GM10847 (cell line): ENCODE data around the gene NKX3-2.

Source experiments
- POLR2A ChIP-seq: IDR thresholded peaks from 2 replicates; pipeline ENCODE4 v1.6.1; 2011; ENCODE audit not compliant: insufficient read length; ENCODE audit errors: extremely low read depth

NKX3-2 gene

DNA sequence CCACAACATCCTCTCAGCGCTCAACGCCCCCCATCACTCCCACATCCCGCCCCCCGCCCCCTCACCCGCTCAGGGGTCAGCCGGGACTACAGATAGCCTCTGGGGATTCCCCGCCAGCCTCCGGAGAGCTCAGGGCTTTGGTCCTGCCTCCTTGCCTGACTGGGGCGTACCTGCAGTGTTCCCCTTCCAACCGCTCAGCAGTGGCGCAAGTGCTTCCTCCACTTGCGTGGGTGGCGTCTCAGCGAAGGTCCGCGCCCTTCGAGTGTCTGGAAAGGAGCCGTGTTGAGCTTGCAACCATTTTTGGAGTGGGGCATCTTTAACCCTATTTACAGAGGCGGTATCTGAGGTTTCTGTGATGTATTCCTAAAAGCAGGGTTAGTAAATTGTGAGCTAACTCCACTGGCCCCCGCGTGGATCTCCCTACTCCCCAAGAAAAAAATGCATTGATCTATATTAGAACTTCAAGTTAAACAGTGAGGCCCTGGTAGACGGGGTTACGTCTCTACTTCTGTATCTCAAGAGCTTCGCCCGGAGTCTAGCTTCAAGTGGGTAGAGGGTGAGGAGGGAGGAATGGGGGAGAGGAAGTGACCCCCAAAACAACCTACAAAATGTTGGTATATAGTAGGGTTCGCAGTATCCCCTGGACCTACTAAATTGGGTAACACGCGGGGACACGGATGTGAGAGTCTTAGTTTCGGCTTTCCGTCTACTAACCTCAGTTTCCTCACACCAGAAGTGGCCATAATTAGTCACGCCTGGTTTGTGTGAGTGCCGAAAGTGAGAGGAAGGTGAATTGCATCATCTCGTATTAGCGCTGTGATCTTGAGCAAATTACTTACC is 16.1 kb downstream of the NKX3-2 start:
- TF ChIP-seq POLR2A: no peak

DNA sequence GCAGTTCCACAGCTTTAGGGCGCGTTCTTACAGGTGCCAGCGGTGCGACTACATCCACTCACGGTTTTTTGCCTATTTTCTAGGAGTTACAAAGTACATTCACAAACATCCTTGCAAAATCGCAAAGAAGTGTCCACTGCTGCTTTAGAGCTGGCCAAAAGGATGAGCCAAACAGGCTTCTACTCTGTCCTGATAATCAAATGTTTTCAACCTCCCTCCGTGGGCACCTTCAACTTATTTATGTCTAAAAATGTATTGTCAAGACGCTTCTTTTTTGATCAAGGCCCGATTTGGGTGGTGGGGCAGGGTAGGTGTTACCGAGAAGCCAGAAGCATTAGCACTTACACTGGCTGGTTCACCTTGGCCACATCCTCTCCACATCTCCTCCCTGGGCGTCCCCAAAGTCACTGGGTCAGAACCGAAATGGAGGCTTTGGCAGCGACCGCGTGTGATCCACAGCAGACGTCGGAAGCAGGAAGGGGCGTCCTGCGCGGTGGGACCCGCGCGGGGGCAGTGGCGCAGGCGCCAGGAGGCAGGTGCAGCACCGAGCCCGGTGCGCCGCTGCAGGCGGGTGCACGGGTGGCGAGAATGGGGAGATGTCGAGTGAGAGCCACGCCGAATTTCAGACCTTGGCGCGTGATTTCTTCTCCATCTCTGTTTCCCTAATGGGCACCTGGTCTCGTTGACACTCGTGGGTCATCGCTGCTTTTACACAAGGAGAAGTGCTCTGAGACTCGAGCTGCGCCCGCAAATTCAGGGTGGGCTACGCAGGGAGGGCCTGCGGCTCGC is 16.9 kb downstream of the NKX3-2 start:
- no peak for TF ChIP-seq POLR2A

DNA sequence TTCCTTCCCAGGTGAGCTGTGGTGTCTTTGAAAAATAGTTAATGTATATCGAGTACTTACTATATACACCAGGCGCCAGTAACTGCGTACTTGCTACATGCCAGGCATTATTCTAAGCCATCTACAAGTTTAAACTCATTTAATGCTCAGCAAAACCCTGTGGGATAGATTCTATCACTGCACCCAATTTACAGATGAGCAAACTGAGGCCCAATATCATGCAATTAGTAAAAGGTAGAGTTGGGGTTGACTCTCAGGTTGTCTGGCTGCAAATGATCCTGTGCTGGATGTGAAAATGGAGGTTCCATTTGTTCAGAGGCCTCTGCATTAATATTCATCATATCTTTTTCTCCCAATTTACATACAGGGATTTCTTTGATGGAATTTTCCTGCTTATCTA is 17.6 kb downstream of the NKX3-2 start:
- no peak for TF ChIP-seq POLR2A

DNA sequence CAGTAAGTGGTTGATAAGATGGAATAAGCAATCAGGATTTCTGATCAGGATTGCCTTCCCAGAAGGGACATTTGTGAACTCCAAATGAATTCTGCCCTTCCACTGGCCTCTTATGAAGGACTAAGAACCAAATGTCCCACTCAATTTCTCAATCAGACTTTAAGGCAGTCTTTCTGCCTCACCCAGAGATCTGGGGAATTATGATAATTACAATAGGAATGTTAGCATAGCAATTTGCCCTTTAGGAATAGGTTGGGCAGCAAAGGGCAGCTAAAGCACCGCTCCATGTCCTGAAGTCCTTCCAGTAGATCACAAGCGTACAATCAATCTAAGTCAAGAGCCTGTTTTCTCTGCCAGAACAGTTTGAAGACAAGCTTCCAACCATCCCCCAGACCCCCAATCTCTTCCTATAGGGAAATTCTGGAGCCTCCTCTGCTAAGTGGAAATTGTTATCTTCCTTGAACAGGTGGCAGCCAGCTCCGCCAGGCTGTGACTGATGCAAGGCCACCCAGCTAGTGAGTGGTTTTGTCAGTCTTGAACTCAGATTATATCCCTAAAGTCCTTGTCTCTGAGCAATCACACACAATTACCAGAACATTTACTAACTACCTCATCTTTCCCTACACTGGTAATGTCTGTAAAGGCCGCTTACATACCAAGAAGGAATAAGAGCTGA is 18.6 kb downstream of the NKX3-2 start:
- no peak for TF ChIP-seq POLR2A

DNA sequence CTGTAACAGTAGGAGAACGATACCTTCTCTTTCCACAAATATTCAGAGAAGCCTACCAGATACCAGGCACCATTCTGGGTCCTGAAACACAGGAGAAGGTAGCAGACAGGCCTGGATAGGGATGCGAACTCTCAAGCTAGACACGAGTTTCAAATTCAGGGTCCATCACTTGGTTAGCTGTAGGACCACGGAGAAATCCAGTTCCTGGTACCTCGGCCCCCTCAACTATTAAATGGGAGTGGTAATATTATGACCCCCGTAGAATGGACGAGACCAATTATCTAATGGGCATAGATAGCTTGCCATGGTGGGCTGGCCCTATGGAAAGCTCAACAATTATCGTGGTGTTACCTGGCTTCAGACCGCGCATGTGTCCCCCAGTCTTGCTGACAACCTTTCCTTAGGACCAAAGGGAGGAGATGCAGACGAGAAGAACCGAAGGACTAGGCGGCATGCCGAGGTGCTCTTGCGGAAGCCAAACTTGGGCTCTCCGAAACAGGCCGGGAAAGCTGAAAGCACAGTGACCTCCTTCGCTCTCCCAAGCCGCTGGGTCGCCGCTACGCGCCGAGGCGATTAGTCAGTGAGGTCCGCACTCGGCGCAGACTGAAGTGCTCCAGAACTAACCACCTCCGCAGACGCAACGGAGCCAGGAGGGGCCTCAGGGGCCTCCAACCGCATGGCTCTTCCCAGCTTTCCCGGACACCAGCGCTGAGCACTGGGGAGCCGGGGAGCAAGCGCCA is 19.6 kb downstream of the NKX3-2 start:
- no peak for TF ChIP-seq POLR2A

DNA sequence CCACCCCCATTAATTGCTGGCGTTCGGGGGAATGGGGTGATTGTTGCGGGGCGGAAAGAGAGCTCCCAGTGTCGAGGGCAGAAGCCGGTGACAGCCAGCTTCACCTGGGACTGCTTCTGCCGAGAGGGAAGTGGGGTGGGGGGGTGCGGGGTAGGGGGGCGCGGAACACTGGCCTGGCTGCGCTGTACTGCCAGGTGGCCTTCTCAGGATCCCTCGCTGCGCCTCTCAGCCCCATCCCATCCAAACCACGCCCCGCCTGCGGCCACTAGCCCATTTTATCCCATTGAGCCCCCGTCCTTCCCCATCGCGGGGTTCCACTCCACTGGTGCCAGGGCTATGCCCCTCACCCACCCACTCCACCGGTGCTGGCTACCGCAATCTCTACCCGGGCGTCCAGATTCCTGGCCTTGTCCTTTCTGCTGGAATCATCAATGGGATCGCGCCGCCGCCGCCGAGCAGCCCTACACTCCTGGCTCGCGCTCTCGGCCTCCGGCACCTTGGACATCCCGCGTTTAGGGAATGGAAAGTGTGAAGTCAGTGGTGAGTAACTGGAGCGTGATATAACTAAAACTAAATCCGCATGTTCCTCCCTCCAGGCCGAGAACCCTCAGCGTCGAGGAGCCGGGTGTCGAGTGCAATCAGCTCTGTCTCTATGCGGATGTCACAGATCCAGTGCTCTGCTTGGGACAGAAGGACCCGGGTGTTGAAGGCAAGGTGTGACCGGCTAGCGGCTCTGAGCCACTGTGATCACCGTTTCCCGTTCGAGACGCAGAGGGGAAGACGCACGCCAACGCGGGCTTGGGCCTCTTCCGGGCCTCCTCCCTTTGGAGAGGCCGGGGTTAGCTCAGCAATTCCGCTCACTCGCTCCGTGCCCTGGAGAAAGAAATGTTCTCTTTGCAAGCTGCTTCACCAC is 20.5 kb downstream of the NKX3-2 start:
- TF ChIP-seq POLR2A: no peak

DNA sequence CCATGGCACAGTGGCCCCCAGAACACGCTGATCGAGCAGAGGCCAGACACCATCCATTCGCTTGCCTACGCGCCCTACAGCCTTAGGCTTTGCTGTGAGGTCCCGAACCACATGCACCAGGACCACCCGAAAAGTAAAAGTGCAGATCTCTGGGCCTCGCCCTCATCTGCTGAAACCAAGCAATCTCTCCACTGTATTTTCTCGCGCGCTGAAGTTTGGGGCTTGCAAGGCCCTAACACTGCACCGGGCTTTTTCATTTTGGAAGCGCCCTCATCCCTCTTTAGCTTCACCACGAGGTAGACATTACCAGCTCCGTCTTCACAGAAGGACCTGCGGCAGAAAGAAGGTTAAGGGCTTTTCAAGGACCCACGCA is 21.2 kb downstream of the NKX3-2 start:
- no peak for TF ChIP-seq POLR2A

DNA sequence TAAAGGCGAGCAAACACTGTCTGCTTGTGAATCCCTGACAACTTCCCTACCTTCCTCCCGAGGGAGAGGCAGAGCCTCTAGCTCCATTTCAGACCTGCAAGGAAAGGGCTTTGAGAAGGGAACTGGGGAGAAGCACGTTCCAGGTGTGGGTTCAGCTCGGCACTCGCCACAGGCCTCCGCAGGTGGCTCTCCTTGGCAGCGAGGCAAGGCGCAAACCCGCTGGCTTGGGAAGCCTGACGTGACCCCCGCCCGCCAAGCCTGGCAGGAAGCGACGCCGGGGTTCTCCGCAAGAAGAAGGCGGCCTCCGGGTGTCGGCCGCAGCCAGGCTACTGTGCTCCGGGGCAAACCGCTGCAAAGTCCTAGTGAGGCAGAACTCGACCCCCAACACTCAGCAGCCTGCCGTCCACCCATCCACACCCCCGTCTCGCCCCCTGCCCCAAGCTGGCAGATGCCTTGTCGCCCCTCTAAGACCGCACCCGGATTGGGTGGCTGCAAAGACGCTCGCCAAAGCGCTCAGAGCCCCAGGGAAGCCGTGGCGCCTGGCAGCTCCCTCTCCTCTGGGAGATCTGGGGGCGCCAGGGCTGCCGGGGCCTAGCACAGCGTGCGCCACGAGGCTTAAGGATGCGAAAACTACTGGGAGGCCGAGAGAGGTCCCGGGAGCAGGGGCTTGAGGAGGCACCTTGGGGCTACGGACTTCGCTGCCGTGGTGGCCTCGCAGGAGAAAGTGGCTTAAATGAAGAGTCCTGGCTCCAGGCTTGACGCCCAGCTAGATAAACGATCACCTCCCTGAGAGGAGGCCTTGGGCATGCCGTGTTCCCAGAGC is 21.8 kb downstream of the NKX3-2 start:
- TF ChIP-seq POLR2A: no peak

DNA sequence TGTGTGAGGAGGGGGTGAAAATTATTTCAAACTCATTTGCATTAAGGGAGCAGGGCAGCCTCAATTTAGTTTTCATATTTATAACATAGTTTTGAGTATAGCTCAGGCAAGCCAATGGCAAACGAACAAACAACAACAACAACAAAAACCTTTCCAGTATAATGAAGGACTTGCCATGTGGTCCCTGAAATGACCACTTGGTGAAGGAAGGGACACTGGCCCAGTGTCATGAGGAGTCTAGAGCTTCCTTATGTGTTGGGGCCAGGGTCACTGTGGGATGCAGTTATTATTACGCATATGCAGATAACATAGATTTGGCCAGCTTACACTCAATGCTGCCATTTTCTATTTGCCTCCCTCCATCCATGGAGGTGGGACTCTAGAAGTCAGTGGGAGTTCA is 23.3 kb downstream of the NKX3-2 start:
- TF ChIP-seq POLR2A: no peak

DNA sequence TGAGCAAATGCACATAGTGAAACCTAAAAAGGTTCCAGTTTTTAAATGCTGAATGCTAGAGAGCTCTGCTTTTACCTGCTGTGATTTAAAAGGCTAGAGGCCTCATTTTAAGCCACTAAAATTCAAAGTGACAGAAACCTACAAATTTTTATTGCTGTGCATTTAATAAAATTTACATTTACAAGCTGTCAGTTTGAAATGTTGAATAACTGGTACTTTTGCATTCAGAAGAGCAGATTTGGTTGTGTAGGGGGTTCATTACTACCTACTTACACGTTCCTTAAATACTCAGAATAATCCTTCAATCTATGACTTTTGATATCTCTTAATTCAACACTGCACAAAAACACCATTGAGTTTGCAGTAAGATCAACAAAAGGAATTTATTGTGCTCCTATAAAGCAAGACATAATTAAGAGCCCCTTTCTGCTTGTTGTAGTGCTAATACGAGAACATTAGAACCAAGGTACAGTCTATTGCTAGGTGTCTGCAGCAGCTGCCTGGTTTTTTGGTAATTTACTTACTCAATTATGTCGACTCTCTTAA is 27.9 kb downstream of the NKX3-2 start:
- TF ChIP-seq POLR2A: no peak

DNA sequence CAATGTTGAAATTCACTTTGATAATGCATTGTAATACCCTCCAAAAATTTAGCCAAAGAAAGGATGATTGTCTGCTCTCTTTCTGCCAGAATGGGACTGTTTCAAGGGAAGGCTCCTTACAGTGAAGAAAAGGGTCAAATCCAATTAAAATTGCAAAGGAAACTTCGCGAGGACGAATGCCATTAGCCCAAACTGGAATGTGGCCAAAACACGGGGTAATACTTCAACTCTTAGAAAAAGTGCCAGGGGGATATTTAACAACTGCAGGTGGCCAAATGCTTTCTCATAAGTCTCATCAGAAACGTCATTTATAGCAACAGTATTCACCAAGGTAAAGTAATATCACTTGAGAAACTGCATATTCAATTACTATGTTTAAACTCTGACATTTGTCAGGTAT is 29.0 kb downstream of the NKX3-2 start:
- TF ChIP-seq POLR2A: no peak

DNA sequence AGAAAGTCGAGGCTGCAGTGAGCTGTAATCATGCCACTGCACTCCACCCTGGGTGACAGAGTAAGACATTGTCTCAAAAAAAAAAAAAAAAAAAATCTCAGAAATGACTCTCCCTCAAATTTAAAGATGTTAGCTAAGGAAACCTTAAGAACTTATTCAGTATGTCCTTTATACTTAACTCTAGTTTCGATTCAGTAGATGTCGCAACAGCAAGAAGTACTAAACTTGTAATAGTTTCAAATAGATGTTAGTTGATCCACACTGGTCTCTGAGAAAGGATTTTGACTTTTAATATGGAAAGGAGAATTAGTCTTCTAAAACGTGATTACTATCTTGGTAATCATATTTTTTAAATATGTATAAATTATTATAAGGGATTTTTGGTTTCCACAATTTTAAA is 29.6 kb downstream of the NKX3-2 start:
- no peak for TF ChIP-seq POLR2A

DNA sequence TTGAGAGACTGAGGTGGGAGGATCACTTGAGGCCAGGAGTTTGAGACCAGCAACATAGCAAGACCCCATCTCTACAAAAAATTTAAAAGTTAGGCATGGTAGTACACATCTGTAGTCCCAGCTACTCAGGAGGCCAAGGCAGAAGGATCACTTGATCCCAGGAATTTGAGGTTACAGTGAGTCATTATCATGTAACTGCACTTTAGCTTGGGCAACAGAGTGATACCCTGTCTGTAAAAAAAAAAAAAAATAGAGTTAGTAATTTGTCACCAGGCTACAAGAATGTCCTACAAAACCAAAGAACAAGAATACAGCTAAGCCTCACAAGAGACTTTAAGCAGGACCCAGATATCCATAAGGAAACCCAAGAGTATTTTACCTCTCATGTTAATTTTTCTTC is 33.2 kb downstream of the NKX3-2 start:
- TF ChIP-seq POLR2A: no peak
